Pancreas (tissue), 10 donors: Measurements from ENCODE around the gene ROBO3. TPM values are rescaled to one million over a fixed set of nuclear protein-coding genes. Genes with fewer than 3 reads are reported as not detected.

ENCODE experiments used
- ATAC-seq, 4 donors: fragments of 200-7000 bp; cut with Tn5 transposase; one replicate each; pipeline versions ENCODE4 v1.8.0 to v1.9.1; 2020; ENCODE audit warnings: mild to moderate bottlenecking in 4 of 4, moderate library complexity in 4 of 4
- DNase-seq, 6 donors: peaks; one replicate each; pipeline ENCODE4 v3.0.0-alpha.2; 2020
- FAIRE-seq: peaks from 2 replicates; lab custom pipeline; 2012; peaks lifted over from hg19 to GRCh38; lab: Jason Lieb, UNC
- H3K27ac ChIP-seq, 4 donors: fragments of 200-600 bp; sonication (generic); 1 replicate in 3 of 4; 2 replicates in 1 of 4; pipeline versions ENCODE4 v1.5.0 to v1.8.0; 2020
- H3K27me3 ChIP-seq, 4 donors: fragments of 200-600 bp; one replicate each; pipeline ENCODE4 v1.8.0; 2021
- H3K36me3 ChIP-seq, 3 donors: fragments of 200-600 bp; sonication (generic) in 1 of 3; one replicate each; pipeline versions ENCODE4 v1.5.0 to v1.8.0; 2020 to 2021
- H3K4me1 ChIP-seq, 3 donors: fragments of 200-600 bp; one replicate each; pipeline ENCODE4 v1.8.0; 2021
- H3K4me3 ChIP-seq, 4 donors: fragments of 200-600 bp; sonication (generic) in 2 of 4; one replicate each; pipeline versions ENCODE4 v1.5.0 to v1.8.0; 2020 to 2021
- H3K9me3 ChIP-seq, 4 donors: fragments of 200-600 bp; one replicate each; pipeline ENCODE4 v1.8.0; 2021
- WGBS, 2 donors: extraction: QIAGEN DNeasy Blood & Tissue Kit; methylation state at CpG; one replicate each; pipeline ENCODE4 v1.1.7; 2013; 5-methylcytosine and 5-hydroxymethylcytosine counted together
- intact Hi-C, 3 donors: fragments of 100-400 bp; cut with DNase I; formaldehyde crosslinking; loops; one replicate each; pipeline versions ENCODE4 v1.11.1 to v1.14.2; 2022
- polyA plus RNA-seq, 2 donors: library from polyadenylated mRNA; stranded (reverse); fragments of 200-250 nt; gene quantifications; one replicate each; pipeline ENCODE4 v1.2.3, GENCODE V29; 2013
- total RNA-seq, 6 donors: library from RNA; stranded (reverse); fragmentation: NEBNext Ultra II Directional in 4 of 6; extraction: Animal tissue kit (Norgen Biotek cat#: 25700) in 4 of 6; gene quantifications; one replicate each; pipeline versions ENCODE4 v1.2.1 to v1.2.4, GENCODE V29; 2021 to 2023
- TF ChIP-seq, protein P1 (sequence below), 4 donors: fragments of 200-600 bp; sonication (generic) in 3 of 4; IDR thresholded peaks; one replicate each; pipeline versions ENCODE4 v1.5.0 to v1.8.0; 2021; ENCODE audit warnings: antibody characterized with exemption in 4 of 4
- donor health status: healthy with polysubstance abuse.
- donor health status: DM: no; HTN: no; CAD: no; lungs with moderate emphysema.
- donor health status: DM: no; HTN: no; CAD: no.
- donor health status: control.
- donor health status: control.
- donor health status: Bipolar disorder and iron deficiency.
- donor health status: DM: yes; HTN: yes; CAD: no.
- donor health status: DM: no; HTN: no; CAD: no.
- donor health status: DM: no; HTN: no; CAD: no.
- donor health status: DM: yes; HTN: yes; CAD: no.

ROBO3 gene, protein sequence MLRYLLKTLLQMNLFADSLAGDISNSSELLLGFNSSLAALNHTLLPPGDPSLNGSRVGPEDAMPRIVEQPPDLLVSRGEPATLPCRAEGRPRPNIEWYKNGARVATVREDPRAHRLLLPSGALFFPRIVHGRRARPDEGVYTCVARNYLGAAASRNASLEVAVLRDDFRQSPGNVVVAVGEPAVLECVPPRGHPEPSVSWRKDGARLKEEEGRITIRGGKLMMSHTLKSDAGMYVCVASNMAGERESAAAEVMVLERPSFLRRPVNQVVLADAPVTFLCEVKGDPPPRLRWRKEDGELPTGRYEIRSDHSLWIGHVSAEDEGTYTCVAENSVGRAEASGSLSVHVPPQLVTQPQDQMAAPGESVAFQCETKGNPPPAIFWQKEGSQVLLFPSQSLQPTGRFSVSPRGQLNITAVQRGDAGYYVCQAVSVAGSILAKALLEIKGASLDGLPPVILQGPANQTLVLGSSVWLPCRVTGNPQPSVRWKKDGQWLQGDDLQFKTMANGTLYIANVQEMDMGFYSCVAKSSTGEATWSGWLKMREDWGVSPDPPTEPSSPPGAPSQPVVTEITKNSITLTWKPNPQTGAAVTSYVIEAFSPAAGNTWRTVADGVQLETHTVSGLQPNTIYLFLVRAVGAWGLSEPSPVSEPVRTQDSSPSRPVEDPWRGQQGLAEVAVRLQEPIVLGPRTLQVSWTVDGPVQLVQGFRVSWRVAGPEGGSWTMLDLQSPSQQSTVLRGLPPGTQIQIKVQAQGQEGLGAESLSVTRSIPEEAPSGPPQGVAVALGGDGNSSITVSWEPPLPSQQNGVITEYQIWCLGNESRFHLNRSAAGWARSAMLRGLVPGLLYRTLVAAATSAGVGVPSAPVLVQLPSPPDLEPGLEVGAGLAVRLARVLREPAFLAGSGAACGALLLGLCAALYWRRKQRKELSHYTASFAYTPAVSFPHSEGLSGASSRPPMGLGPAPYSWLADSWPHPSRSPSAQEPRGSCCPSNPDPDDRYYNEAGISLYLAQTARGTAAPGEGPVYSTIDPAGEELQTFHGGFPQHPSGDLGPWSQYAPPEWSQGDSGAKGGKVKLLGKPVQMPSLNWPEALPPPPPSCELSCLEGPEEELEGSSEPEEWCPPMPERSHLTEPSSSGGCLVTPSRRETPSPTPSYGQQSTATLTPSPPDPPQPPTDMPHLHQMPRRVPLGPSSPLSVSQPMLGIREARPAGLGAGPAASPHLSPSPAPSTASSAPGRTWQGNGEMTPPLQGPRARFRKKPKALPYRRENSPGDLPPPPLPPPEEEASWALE (N-terminal part only)
- total RNA-seq (1 to 10 TPM; 1.1 to 6.0 (median 2.2) TPM), polyA plus RNA-seq (10 to 100 TPM; 18.9 to 25.0 TPM)

DNA sequence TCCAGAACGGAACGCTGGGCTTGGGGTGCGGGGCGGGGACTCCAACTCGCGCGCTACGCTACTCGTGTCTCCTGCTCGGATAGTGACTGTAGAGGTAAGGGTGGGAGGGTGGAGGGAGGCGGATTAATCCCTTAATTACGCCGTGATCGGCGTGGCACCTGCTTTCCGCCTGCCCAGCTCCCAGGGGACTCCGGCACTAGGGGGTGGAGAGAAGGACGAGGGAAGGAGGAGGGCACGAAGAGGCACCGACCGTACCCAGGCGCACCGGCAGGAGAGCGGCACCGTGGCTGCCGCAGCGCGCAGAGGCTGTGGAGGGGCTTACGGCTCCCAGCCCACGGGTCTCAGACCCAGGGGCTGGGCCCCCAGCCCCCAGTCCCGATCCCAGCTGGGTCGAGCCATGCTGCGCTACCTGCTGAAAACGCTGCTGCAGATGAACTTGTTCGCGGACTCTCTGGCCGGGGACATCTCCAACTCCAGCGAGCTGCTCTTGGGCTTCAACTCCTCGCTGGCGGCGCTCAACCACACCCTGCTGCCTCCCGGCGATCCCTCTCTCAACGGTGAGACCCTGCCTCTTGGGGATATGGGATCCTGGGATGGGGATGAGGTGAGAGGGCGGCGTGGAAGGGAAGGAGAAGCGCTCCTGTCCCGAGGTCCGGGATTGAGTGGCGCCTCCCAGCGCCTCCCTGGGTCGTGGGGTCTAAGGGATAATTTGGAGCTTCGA is at the start of gene ROBO3:
ROBO3 (plus strand) TSS at position 252 of the 721 bp plus-strand sequence; CDS start at position 398, 146 bp downstream.
- H3K27me3 ChIP-seq: peaks cover 0 to 61% (median 7%) of the 10 kb centered on the region in 4 donors
- no peak within 1 kb of the TSS for H3K27ac ChIP-seq
- H3K4me1 ChIP-seq: peaks cover 0 to 13% (median 3%) of the 10 kb centered on the region in 3 donors
- DNase-seq (peak in 2 of 6 donors; percentile 60 to 72), FAIRE-seq (no peak), ATAC-seq (no peak)
- intact Hi-C loops: no loop called here
- TF ChIP-seq, protein P1, sequence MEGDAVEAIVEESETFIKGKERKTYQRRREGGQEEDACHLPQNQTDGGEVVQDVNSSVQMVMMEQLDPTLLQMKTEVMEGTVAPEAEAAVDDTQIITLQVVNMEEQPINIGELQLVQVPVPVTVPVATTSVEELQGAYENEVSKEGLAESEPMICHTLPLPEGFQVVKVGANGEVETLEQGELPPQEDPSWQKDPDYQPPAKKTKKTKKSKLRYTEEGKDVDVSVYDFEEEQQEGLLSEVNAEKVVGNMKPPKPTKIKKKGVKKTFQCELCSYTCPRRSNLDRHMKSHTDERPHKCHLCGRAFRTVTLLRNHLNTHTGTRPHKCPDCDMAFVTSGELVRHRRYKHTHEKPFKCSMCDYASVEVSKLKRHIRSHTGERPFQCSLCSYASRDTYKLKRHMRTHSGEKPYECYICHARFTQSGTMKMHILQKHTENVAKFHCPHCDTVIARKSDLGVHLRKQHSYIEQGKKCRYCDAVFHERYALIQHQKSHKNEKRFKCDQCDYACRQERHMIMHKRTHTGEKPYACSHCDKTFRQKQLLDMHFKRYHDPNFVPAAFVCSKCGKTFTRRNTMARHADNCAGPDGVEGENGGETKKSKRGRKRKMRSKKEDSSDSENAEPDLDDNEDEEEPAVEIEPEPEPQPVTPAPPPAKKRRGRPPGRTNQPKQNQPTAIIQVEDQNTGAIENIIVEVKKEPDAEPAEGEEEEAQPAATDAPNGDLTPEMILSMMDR (IDR thresholded peaks at IDR 0.05): no peak
- H3K4me3 ChIP-seq: peak within 1 kb of the TSS in 1 of 4 donors; percentile 28
- H3K36me3 ChIP-seq: no peaks in the 10 kb centered on the region
- 2% methylated on average over 51 to 53 of the region's 53 CpGs for WGBS, 2 donors
- H3K9me3 ChIP-seq: no peaks in the 10 kb centered on the region

DNA sequence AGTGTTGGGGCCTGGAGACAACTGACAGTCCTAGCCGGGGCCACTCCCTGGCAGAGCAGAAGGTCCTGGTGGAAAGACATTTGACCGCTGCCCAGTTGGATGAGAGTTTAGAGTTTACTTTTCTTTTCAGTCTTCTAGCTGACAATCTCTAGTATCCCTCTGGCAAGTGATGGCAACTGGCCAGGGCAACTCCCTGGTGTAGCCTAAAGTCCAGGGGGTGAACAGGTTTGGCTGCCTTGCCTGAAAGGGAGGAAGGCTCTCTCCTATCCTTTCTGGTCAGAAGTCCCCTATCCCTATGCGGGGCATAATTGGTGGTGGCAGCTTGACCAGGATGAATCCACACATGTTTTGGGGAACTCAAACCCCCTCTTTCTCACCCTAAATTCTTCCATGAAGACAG is 48.2 kb upstream of the ROBO3 start:
- Histone ChIP-seq H3K4me1 (no peaks in the 10 kb centered on the region), H3K27me3 (no peaks in the 10 kb centered on the region), H3K4me3 (no peak overlapping the region), H3K36me3 (no peaks in the 10 kb centered on the region), H3K9me3 (no peaks in the 10 kb centered on the region), H3K27ac (no peak overlapping the region)
- WGBS, 2 donors: 77 to 84% methylated on average over 3 of the region's 3 CpGs
- intact Hi-C loops: no loop called here
- TF ChIP-seq, protein P1 (IDR thresholded peaks at IDR 0.05): no peak
- no peak for ATAC-seq
- no peak for DNase-seq
- FAIRE-seq: no peak

- no peak for ATAC-seq
- no peak for DNase-seq
- TF ChIP-seq, protein P1 (IDR thresholded peaks at IDR 0.05): no peak
- FAIRE-seq: no peak
- WGBS, 2 donors: 38 to 55% methylated on average over 6 of the region's 6 CpGs
- Histone ChIP-seq H3K36me3 (no peaks in the 10 kb centered on the region), H3K27me3 (no peaks in the 10 kb centered on the region), H3K9me3 (no peaks in the 10 kb centered on the region), H3K27ac (no peak overlapping the region), H3K4me1 (no peaks in the 10 kb centered on the region), H3K4me3 (no peak overlapping the region)
- intact Hi-C loops: no loop called here
Observed at GRCh38 chr11:124821995-124822730, 43.1 kb upstream of the ROBO3 start.
